ENCODE data around the gene RBBP8NL.

DNA sequence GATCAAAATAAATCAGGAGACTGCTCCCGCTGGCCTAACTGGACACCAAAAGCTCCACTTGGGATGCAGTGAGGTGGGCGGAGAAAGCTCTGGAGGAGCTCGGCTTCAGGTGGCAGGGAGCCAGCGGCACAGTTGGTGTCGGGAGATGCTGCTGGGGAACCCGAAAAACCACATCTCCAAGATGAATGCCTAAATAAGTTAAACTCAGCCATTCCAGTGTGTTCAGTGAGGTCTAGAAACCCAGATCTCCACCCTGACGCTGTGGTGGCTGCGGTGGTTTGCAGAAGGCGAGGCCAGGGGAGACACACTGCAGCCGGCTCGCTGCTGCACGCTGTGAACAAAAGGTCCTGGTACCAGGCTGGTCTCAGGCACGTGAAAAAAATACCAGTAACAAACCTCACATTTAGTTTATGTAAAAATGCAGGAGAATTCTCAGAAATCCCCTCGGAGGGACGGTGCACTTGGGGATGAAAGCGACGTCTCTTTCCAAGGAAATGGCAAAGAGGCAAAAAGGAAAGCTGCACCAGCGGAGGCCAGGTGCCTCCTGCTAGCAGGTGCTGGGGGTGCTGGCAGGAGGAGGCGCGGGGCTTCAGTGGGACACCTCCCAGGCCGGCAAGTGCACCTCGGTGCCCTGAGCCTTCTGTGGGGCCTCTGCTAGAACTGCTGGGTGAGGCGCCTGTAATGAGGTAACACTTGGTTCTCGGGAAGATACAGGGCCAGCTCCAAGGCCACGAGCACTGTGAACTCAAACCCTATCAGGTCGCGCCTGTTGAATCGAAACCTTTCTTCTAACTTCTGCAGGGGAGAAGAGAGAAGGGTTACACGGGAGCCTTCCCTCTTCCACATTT lies 36.8 kb downstream of the RBBP8NL start:
- TF ChIP-seq, protein P1, sequence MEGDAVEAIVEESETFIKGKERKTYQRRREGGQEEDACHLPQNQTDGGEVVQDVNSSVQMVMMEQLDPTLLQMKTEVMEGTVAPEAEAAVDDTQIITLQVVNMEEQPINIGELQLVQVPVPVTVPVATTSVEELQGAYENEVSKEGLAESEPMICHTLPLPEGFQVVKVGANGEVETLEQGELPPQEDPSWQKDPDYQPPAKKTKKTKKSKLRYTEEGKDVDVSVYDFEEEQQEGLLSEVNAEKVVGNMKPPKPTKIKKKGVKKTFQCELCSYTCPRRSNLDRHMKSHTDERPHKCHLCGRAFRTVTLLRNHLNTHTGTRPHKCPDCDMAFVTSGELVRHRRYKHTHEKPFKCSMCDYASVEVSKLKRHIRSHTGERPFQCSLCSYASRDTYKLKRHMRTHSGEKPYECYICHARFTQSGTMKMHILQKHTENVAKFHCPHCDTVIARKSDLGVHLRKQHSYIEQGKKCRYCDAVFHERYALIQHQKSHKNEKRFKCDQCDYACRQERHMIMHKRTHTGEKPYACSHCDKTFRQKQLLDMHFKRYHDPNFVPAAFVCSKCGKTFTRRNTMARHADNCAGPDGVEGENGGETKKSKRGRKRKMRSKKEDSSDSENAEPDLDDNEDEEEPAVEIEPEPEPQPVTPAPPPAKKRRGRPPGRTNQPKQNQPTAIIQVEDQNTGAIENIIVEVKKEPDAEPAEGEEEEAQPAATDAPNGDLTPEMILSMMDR (conservative IDR thresholded peaks at IDR 0.05) = no peak
- TF ChIP-seq EZH2 (IDR thresholded peaks at IDR 0.05; ENCODE audit: low read depth) = no peak

All from PC-9 (cell line).